B cell (primary cell): ENCODE data around the gene ITGA2B. TPM values are rescaled to one million over a fixed set of nuclear protein-coding genes. Genes with fewer than 3 reads are reported as not detected.

Experiments used
- ATAC-seq: fragments of 200-7000 bp; cut with Tn5 transposase; one replicate; pipeline ENCODE4 v1.10.0; 2021; ENCODE audit warnings: low read depth, mild to moderate bottlenecking, moderate number of reproducible peaks, moderate library complexity
- CTCF ChIA-PET: fragments of 350-600 bp; sonication (Branson Sonifier 250); formaldehyde crosslinking; loops from one replicate; lab custom pipeline; 2021; ENCODE audit warnings: antibody characterized with exemption, inconsistent platforms; lab: Charles Lee
- POLR2A ChIA-PET: fragments of 350-600 bp; sonication (Branson Sonifier 250); formaldehyde crosslinking; loops from one replicate; lab custom pipeline; 2021; ENCODE audit warnings: antibody characterized with exemption; lab: Charles Lee
- DNase-seq: peaks from one replicate; pipeline ENCODE4 v3.0.0; 2013
- H2AFZ ChIP-seq: 2 replicates; pipeline ENCODE4 v1.6.1; 2012; ENCODE audit warnings: mild to moderate bottlenecking, low read depth, low read length; ENCODE audit not compliant: insufficient read depth, poor library complexity, severe bottlenecking
- H3K27ac ChIP-seq, 2 donors: 1 replicate in 1 of 2; 2 replicates in 1 of 2; pipeline ENCODE4 v1.5.1; 2012 to 2013; ENCODE audit warnings: low read length in 2 of 2, mild to moderate bottlenecking in 2 of 2, moderate library complexity in 1 of 2
- H3K27me3 ChIP-seq, 4 experiments: fragments of 200-600 bp in 1 of 4; sonication (generic) in 1 of 4; replicated peaks in 1 of 4; 1 replicate in 2 of 4; 2 replicates in 2 of 4; pipeline versions ENCODE4 v1.6.1 to v1.7.0; 2013 to 2016; ENCODE audit warnings: low read length in 3 of 4, mild to moderate bottlenecking in 2 of 4, mixed read lengths in 1 of 4, moderate library complexity in 1 of 4; ENCODE audit not compliant: insufficient read depth in 4 of 4, control insufficient read depth in 3 of 4; ENCODE audit errors: control extremely low read depth in 1 of 4
- H3K36me3 ChIP-seq, 2 experiments: replicated peaks in 1 of 2; 1 replicate in 1 of 2; 2 replicates in 1 of 2; pipeline versions ENCODE4 v1.6.1 to v1.7.1; 2013; ENCODE audit warnings: low read length in 1 of 2; ENCODE audit not compliant: insufficient read depth in 2 of 2, control insufficient read depth in 1 of 2; ENCODE audit errors: control extremely low read depth in 1 of 2, extremely low read depth in 1 of 2
- H3K4me1 ChIP-seq, 2 donors: fragments of 200-600 bp in 1 of 2; sonication (generic) in 1 of 2; 1 replicate in 1 of 2; 2 replicates in 1 of 2; pipeline versions ENCODE4 v1.5.1 to v1.6.1; 2013 to 2017; ENCODE audit warnings: low read length in 2 of 2; ENCODE audit not compliant: control insufficient read depth in 2 of 2, insufficient read depth in 2 of 2
- H3K4me2 ChIP-seq: replicated peaks from 2 replicates; pipeline ENCODE3; 2012; ENCODE audit warnings: mild to moderate bottlenecking, low read depth, low read length; ENCODE audit not compliant: poor library complexity, severe bottlenecking
- H3K4me3 ChIP-seq, 5 experiments: fragments of 200-600 bp in 1 of 5; sonication (generic) in 1 of 5; 1 replicate in 3 of 5; 2 replicates in 2 of 5; pipeline versions ENCODE4 v1.5.1 to v1.7.0; 2011 to 2016; ENCODE audit warnings: low read length in 4 of 5, mild to moderate bottlenecking in 4 of 5, low read depth in 2 of 5, control low read depth in 1 of 5, moderate library complexity in 1 of 5; ENCODE audit not compliant: insufficient read depth in 1 of 5; ENCODE audit errors: control extremely low read depth in 1 of 5, extremely low read depth in 1 of 5
- H3K79me2 ChIP-seq: fragments of 200-600 bp; sonication (generic); one replicate; pipeline ENCODE4 v1.6.0; 2016; ENCODE audit warnings: low read length; ENCODE audit not compliant: control insufficient read depth, insufficient read depth
- H3K9ac ChIP-seq: fragments of 200-600 bp; sonication (generic); 2 replicates; pipeline ENCODE4 v1.6.1; 2017; ENCODE audit warnings: mild to moderate bottlenecking, low read length, moderate library complexity
- H3K9me3 ChIP-seq, 3 donors: one replicate each; pipeline versions ENCODE4 v1.6.1 to v1.7.1; 2013; ENCODE audit warnings: low read length in 2 of 3; ENCODE audit not compliant: control insufficient read depth in 2 of 3, insufficient read depth in 1 of 3; ENCODE audit errors: control extremely low read depth in 1 of 3
- H4K20me1 ChIP-seq: 2 replicates; pipeline ENCODE4 v1.6.0; 2012; ENCODE audit warnings: mild to moderate bottlenecking, low read length; ENCODE audit not compliant: insufficient read depth, control insufficient read depth, poor library complexity, severe bottlenecking
- H3K27ac Mint-ChIP-seq: one replicate; pipeline ENCODE4 v1.8.0; 2021; ENCODE audit warnings: mixed read lengths
- H3K27me3 Mint-ChIP-seq: one replicate; pipeline ENCODE4 v1.8.0; 2021; ENCODE audit warnings: mixed read lengths
- H3K4me1 Mint-ChIP-seq: one replicate; pipeline ENCODE4 v1.8.0; 2021; ENCODE audit warnings: mixed read lengths
- H3K4me3 Mint-ChIP-seq: one replicate; pipeline ENCODE4 v1.8.0; 2021; ENCODE audit warnings: mixed read lengths
- H3K9me3 Mint-ChIP-seq: one replicate; pipeline ENCODE4 v1.8.0; 2022; ENCODE audit warnings: mixed read lengths; ENCODE audit not compliant: insufficient read depth
- CTCF ChIP-seq: fragments of 200-600 bp; IDR thresholded peaks from one replicate; pipeline ENCODE4 v1.8.0; 2022; ENCODE audit warnings: antibody characterized with exemption, mild to moderate bottlenecking
- EZH2 ChIP-seq: IDR thresholded peaks from 2 replicates; pipeline ENCODE4 v1.6.1; 2012; ENCODE audit warnings: borderline replicate concordance, low read depth, mild to moderate bottlenecking, moderate library complexity, low read length; ENCODE audit not compliant: insufficient read depth, poor library complexity, severe bottlenecking
- WGBS: methylation state at CpG from one replicate; pipeline ENCODE4 v1.1.5; 2013; ENCODE audit warnings: missing lambda C conversion rate; ENCODE audit not compliant: insufficient coverage; 5-methylcytosine and 5-hydroxymethylcytosine counted together
- intact Hi-C: fragments of 100-400 bp; cut with micrococcal nuclease; formaldehyde crosslinking; loops from one replicate; pipeline ENCODE4 v1.10.0; 2022
- polyA plus RNA-seq: library from polyadenylated mRNA; depleted of rRNA; stranded (reverse); fragments of >200 nt; gene quantifications from 2 replicates; pipeline ENCODE4 v1.2.3, GENCODE V29; 2012
- total RNA-seq, 2 donors: library from RNA; stranded (reverse); fragments of 120-200 nt in 1 of 2; gene quantifications; 1 replicate in 1 of 2; 2 replicates in 1 of 2; pipeline versions ENCODE4 v1.2.3 to v1.2.4, GENCODE V29; 2013 to 2022

Gene ITGA2B
- total and polyA plus RNA-seq, 2 donors (not counting 1 experiment from before 2014, with no cell fraction given) = 0.15 to 0.20 TPM

- TF ChIP-seq EZH2 (no peak), CTCF (no peak)
- Mint-ChIP-seq H3K9me3 (no peaks in the 10 kb centered on the region), H3K27ac (no peak overlapping the region), H3K27me3 (peaks cover 10% of the 10 kb centered on the region), H3K4me3 (no peak overlapping the region), H3K4me1 (peaks cover 11% of the 10 kb centered on the region)
- H3K27ac ChIP-seq = no peak overlapping the region
- H3K27me3 ChIP-seq = peaks cover 0 to 22% (median 6%) of the 10 kb centered on the region in 4 experiments
- peaks cover 8 to 19% of the 10 kb centered on the region in 2 donors for H3K4me1 ChIP-seq
- H3K9ac ChIP-seq = no peak overlapping the region
- intact Hi-C loops = no loop called here
- 33% methylated on average over 3 of the region's 6 CpGs for WGBS
- CTCF ChIA-PET = interaction anchor here (0.9 to 1.6 kb wide), 4 partner anchors 28 to 155 kb away, joined by 3 to 4 read pairs (median 4); no protein-coding TSS in a partner anchor
- H3K4me2 ChIP-seq = no peak overlapping the region
- POLR2A ChIA-PET = no interaction called here
- no peak overlapping the region for H3K4me3 ChIP-seq
- H2AFZ ChIP-seq = no peak overlapping the region
- DNase-seq = no peak
- no peaks in the 10 kb centered on the region for H3K36me3 ChIP-seq
- no peaks in the 10 kb centered on the region for H3K79me2 ChIP-seq
- H4K20me1 ChIP-seq = no peaks in the 10 kb centered on the region
- H3K9me3 ChIP-seq = no peaks in the 10 kb centered on the region
- ATAC-seq = no peak
These were observed 30.4 kb downstream of the ITGA2B start for GRCh38 chr17:44359006-44359405.

GRCh38 chr17:44358066-44358465 is 31.4 kb downstream of the ITGA2B start:
- H3K4me2 ChIP-seq = no peak overlapping the region
- Mint-ChIP-seq H3K27ac (no peak overlapping the region), H3K4me1 (peaks cover 10% of the 10 kb centered on the region), H3K27me3 (peaks cover 10% of the 10 kb centered on the region), H3K9me3 (no peaks in the 10 kb centered on the region), H3K4me3 (no peak overlapping the region)
- H3K9me3 ChIP-seq = no peaks in the 10 kb centered on the region
- intact Hi-C loops = no loop called here
- no peak overlapping the region for H3K9ac ChIP-seq
- H4K20me1 ChIP-seq = peaks cover 3% of the 10 kb centered on the region
- peaks cover 0 to 17% (median 6%) of the 10 kb centered on the region in 4 experiments for H3K27me3 ChIP-seq
- ChIA-PET POLR2A (no interaction called here), CTCF (interaction anchor here (0.9 to 1.5 kb wide), 7 partner anchors 9 to 154 kb away, joined by 3 to 6 read pairs (median 4); partner anchors contain the start of gene GRN)
- no peak for DNase-seq
- no peak for ATAC-seq
- no peak for TF ChIP-seq CTCF
- no peak for TF ChIP-seq EZH2
- H2AFZ ChIP-seq = no peak overlapping the region
- no peak overlapping the region for H3K27ac ChIP-seq
- no peak overlapping the region for H3K4me3 ChIP-seq
- WGBS = 96% methylated on average over 9 of the region's 9 CpGs
- no peaks in the 10 kb centered on the region for H3K79me2 ChIP-seq
- H3K36me3 ChIP-seq = peaks cover 0 to under 1% of the 10 kb centered on the region in 2 experiments
- peaks cover 10 to 14% of the 10 kb centered on the region in 2 donors for H3K4me1 ChIP-seq
